ENCODE results near the gene GABRB1.
"Not testable (repeated sequence)": the region's sequence is repeated elsewhere in the genome, so short reads cannot be mapped to it uniquely, and the experiment has no call there.

The GABRB1 gene

DNA sequence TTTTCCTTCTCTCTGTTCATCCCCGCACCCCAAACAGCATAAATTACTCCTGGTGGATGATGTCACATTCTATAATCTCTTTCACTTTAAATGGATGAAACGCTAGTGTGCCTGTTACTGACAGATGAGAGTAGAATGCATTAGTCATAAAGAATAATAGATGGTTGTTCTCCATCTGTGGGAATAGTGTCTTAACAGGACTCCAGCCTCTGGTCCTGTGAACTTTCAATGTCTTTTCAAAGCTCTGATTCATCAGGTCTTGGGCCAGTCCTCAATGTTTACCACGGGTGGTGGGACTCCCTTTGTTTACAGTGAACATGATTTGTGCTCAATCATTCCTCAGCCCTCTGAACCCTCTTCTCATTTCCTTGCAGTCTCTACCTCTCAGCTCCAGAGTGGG lies 182.6 kb downstream of the GABRB1 start:
- no peak for DNase-seq

DNA sequence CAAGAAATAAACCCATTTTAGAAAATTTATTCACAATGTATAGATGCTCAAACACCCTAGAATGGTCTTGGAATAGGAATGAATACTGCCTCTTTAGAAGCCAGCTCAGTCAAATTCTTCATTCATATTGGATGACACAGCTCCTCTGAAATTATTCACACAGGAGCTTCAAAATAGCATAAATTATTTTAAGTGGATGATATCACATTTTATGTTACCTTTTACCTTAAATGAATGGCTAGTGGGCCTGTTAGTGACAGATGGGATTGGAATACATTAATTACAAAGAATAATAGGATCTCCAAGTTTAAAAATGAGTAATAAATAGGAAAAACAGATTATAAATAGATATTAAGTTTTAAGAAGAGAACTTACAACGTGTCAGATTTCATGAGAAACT lies 184.4 kb downstream of the GABRB1 start:
- DNase-seq, result no peak

DNA sequence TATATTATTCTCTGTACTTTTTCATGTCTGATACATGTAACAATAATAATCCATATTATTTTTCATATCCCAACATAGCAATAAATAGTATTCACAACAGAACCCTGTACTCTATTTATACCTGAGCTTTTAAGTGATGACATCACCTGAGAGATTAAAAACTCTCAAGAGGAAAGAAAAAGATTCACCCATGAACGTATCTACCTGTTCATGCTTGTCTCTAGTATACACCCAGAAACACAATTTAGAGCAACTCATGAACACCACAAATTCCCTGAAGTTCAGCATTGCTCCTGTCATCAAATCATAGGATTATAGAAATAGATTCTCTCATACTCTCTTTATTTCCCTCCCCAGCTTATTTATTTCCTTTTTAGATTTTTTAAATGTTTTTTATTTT lies 185.9 kb downstream of the GABRB1 start:
- DNase-seq, result no peak

DNA sequence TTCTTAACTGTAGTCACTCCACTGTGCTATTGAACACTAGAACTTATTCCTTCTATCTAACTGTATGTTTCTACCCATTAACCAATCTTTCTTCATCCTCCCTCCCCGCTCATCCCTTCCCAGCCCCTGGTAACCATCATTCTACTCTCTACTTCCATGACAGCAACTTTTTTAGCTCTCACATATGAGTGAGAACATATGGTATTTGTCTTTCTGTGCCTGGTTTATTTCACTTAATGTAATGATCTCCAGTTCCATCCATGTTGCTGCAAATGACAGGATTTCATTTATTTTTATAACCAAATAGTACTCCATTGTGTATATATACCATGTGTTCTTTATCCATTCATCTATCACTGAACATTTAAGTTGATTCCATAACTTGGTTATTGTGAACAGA lies 186.5 kb downstream of the GABRB1 start:
- no peak for DNase-seq

DNA sequence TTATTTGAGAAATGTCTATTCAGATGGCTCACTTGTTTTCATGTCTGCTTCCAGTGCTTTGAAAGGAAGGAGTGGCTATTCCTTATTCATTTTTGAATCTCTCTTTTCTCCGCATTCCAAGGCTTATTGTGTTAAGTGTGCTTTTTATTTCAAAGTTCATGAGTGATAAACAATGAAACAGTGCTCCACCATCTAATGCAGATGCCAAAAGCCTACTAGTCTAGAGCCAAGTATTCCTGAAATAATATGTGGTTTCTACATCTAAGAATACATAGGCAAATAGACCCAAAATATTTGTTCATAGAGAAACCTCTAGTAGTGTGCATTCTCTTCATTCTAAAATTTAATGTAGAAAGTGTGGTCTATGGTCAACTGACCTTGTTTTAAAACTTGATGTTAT lies 187.3 kb downstream of the GABRB1 start:
- no peak for DNase-seq

DNA sequence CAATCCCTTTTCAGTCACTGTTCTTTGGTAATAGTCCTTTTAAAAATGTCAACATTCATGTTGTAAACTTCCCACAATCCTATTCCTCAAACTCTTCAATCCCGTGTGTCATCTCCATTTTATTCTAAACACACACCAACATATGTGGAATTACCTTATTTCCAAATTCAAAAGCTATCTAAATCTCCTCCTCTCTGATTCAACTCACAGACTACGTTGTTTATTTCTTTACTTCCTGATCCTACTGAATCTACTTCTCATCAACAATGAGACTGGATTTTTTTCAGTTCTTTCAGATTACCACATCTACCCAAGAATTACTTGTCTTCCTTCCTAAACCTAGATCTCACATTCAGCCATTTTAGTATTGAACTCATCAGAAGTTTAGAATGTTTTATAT lies 188.2 kb downstream of the GABRB1 start:
- no peak for DNase-seq

DNA sequence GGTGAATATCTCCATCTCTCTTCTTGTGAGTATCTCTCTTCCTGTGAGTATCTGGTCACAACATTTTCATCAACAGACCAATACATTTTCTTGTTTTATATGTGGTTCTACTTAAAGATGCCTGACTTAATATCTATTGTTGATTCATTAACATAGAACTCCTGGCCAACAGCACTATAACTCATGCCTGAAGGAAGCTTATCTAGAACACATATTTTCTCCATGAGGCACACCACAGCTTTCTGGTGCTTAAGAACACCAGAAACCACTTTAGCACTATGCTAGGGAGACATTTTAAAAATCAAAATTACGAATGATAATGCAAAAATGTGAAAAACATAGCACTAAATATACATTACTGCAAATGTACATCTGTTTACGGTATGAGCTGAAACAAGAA lies 190.4 kb downstream of the GABRB1 start:
- DNase-seq, result no peak

DNA sequence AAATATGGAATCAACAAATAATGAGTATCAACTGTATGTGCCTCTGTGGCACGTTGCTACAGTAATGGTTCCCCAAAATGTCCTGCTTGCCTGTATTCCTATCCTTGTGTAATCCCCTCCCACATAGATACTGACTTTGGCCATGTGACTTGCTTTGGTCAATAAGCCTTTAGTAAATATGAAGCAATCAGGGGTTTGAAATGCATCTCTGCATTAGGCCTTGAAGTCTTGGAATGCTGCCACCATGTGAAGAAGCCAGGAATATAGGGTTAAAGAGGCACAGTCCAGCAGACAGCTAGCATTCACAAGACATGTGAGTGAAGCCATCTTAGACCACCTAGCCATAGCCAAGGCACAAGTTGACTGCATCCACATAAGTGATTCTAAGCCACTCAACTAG lies 190.9 kb downstream of the GABRB1 start:
- DNase-seq, result no peak

DNA sequence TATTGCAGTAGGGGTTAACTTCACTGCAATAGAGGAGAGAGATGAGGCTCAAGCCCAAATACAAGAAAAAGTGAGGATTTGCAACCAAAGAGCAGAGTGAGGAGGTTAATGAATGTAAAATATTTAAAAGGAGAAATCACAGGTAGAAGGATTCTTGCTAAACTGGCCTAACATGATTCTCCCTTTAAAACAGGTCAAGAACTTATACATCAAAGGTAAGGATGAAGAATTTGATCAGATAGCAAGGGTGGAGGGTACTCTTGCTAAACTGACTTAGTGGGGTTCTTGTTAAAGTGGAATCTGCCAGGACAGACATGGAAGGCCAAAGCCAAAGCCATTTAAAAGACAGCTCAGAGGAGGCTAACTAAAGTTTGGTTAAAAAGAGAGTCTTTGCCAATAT lies 193.0 kb downstream of the GABRB1 start:
- DNase-seq, result no peak

DNA sequence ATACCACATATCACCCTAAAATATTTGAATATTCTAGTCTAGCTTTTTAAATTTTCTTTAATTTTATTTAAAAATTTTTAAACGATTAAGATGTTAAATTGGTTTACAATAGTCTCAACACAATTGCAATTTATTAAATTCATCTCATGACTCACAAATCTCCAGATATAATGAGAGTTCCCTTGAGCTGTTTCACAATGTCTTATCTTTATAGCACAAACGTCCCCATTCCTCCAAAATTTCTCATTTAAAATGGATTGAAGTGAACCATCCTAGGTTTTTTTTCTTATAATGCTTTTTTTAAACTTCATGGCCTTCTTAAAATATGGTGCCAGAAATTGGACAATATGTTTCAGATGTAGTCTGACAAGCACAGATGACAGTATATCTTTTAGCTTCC lies 204.4 kb downstream of the GABRB1 start:
- no peak for DNase-seq

DNA sequence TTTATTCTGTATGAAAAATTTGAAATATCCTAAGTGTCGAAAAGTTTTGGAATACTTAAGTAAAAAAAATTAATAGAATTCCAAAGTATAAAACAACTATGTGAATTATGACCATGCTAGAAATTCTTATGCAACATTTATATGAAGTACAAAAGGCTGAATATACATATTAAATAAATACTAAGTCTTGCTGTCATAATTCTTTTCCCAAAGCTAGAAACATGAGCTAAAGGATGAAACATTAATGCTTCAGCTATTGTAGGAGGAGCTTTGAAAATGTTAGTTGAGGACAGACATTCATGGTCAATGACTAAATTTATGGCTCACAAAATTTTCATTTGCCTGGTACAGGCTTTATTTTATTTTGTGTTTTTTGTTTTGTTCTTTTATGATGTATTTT lies 207.3 kb downstream of the GABRB1 start:
- no peak for DNase-seq

DNA sequence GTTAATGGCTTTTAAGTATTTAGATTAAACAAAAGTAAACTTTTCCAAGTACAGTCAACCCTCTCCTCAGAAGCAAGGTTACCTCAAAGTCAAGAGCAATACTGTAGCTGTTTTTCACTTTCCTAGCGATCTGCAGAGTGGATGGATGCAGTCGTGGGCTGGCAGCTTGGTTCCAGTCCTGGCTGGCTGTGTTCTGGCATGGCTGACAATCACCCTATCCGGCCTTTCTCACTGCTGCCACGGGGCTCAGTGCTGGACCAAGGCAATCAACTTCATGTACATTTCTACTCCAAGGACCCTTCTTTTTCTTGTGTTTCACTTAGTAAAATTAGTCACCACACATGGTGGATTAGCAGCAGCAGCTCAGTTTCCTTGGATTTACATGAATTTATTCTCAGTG lies 208.3 kb downstream of the GABRB1 start:
- DNase-seq, result no peak

DNA sequence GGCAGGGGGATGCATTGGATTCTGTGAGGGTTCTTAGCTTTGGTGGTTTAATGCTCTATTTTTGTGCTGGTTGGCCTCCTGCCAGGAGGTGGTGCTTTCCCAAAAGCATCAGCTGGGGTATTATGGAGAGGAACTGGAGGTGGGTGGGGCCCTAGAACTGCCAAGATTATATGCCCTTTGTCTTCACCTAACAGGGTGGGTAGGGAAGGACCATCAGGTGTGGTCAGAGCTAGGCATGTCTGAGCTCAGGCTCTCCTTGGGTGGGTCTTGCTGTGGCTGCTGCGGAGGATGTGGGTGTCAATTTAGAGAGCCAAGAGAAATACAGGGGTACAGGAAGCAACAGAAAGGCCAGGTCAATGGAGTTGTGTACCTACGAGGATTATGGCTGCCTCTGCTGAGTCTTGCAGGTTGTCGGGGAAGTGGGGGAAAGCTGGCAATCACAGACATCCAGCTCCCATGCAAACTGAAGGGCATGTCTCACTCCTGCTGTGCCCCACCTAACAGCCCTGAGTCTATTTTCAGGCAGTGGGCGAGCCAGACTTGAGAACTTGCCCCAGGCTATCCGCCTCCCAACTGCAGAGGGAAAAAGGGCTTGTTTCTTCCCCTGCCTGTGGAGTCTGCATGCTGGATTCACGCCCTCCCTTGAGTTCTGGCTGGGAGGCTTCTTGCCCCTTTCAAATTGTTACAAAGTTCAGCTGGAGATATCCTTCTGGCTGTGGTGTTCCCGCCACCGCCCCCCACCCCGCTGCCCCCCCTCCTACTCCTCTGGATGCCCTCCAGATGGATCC lies 220.2 kb downstream of the GABRB1 start:
- no peak for DNase-seq

DNA sequence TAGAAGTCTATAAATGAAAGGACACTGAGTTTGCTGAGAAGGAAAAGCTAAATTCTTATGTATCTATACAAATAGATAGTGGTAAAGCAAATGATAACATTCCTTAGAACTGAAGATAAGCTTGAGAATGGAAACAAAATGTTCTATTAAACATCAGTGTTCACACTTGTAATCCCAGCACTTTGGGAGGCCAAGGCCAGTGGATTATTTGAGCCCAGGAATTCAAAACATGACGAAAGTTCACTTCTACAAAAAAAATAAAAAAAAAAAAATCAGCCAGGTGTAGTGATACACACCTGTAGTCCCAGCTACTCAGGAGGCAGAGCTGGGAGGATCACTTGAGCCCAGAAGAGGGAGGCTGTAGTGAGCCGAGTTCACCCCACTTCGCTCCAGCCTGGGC lies 232.4 kb downstream of the GABRB1 start:
- DNase-seq, result no peak

DNA sequence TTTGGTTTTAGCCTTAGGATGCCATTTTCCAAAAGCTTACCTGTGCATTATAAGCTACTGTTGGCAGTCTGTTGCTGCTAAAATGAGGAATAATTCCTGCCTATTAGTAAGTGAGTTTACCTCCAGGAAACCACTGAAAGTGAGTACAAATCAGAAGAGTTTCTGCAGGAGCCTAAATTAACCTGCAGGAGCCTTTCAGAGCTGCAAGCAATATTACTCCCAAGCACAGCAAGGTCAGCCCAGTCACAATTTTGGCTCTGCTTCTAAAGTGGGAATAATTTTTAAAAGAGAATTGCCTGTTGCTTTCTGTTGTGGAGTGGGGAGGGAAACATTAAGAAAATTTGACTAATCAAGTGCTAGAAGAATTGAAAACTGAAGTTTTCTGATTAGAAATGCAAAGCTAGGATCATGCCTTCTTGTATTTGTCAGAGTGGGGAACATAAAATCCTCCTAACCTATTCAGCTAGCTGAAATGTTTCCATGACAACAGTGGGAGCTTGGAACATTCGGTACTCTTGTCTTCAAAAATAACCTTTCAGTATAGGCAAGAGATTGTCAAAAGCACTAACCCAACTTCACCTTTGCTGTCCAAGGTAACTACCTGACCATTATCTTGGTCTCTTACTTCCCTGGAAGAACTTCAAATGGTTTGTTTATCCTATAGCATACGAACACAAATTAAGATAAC lies 239.0 kb downstream of the GABRB1 start:
- DNase-seq, result no peak

DNA sequence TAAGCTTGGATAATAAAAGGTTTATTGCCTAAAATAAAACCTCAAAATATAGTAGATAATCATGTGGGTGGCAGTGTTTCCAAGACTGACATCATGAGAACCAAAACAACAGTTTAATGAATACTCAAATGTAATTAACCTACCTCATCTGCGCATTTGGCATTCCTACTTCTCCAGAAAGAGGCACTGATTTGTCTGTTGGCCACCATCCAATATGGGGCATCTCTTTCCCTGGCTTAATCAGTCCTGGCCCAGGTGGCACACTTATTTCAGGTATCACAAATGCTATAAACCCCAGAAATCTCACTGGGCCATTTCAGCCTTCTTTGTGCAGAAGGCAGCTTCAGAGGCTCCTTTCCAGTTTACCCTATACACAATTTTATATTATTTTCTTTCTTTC lies 239.9 kb downstream of the GABRB1 start:
- no peak for DNase-seq

DNA sequence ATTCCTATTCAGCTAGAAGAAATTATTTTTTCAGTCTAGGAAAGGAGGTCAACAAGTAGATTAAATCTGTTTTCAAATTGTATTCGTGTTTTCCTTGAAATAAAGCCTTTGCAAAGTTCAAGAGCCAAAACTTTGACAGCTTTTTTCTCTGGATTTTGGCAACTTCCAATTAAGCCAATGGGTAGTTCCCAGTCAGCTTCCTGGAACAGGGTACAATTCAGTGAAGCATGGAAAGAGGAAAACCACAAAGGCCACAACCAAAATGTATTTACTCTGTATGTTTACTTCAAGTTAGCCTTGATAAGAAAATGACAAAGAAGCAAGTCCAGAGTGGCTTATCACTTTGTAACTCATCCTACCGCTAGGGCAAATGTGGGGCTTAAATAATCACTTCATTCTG lies 243.5 kb downstream of the GABRB1 start:
- no peak for DNase-seq

DNA sequence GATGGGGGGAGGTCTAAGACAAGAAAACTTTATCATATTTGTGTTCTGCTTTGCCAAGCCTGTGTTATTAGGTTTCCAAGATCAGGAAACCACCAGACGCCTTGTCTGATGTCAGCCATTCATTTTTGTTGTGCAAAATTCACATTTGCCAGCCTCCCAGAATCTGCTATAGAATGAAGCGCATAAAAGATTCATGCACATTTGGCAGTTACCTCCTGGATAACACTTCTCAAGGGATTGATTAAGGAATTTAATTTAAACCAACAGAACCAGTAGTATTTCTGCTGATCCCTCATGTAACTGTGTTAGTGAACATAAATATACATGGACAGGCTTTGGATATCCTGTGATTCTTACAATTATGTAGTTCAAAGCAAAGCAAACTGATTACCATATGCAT lies 244.2 kb downstream of the GABRB1 start:
- no peak for DNase-seq

DNA sequence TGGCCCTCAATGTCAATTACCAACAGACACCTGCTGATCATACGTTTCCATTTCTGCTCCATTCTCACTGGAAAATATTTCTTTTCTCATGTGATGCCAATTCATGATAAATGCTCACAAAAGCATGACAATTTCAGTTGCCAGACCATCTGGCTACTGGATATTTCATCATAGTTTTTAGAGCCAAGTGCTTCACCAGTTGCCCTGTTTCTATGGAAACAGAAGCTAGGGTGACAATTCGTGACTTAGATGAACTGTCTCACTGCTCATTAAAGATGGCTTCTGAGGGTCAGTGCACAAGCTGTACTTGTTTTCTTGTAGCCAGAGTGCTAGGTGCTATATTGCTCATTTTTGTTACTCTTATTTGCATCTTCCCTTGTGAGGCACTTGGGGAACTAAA lies 247.3 kb downstream of the GABRB1 start:
- no peak for DNase-seq

DNA sequence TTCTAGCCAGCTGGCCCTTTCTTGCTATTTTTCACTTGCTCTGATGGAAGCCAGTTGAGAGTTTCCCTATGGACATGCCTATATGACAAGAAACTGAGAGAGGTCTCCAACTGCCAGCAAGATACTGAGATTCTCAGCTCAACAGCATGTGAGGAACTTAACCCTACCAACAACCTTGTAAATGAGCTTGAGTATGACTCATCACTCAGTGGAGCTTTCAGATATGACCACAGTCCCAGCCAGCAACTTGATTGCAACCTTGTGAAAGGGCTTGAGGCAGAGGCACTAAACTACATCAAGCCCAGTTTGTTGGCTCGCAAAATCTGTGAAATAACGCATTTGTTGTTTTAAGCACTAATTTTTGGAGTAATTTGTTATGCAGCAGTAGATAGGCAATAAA lies 256.4 kb downstream of the GABRB1 start:
- no peak for DNase-seq

DNA sequence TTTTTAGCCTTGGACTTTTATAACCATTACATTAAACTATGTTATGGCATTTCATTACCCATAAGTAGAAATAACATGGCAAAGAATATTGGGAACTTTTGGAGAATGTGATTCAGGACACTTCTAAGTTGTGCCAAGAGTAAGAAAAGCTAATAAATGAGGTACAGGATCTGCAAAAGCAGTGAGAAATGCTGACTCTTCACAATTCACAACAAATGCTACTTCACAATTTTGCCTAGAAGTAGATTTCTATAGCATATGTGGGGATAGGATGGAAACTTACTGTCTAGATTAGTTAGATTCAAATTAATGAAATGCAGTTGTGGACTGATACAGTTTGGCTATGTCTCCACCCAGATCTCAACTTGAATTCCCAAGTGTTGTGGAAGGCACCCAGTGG lies 258.4 kb downstream of the GABRB1 start:
- DNase-seq, result no peak

DNA sequence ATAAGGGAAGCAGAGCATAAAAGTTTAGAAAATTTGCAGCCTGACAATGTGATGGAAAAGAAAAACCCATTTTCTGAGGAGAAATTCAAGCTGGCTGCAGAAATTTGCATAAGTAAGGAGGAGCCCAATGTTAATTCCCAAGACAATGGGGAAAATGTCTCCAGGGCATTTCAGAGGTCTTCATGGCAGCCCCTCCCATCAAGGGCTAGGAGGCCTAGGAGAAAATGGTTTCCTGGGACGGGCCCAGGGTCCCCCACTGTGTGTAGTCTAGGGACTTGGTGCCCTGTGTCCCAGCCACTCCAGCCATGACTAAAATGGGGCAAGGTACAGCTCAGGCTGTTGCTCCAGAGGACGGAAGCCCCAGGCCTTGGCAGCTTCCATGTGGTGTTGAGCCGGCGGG lies 259.5 kb downstream of the GABRB1 start:
- not testable (repeated sequence) for DNase-seq

DNA sequence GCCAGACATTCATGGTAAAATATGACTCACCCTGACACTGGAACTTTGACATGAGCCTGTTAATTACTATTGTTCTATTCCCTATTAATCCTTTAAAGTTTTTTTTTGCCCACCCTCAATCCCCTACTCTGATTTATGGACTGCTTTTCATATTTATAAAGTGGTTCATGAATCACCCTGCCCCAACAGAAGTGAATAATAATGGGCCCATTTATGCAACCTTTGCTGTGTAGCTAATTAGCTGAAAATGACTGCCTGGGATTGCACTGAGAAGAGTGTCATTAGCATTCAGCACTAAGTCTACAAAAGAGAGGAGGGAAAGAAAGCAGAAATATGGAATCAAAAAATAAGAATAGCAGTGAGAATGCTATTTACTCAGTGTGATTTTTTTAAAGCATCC lies 277.8 kb downstream of the GABRB1 start:
- no peak for DNase-seq

DNA sequence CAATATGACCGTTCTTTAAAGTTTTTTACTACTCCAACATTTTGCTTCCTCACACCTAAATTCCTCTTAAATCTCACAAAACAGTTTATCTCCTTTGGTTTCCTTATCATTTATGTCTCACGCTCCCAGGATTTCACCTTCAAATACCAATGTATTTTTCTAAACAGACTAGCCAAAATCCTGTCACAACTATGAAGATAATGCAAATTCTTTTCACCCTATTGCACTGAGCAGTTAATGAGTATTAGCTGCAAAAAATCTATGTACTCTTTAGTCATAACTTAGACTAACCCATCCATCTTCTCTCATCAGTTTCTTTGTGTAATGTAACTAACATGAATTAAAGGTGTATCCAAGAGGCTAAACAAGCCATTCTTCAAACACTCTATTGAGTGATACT lies 280.8 kb downstream of the GABRB1 start:
- no peak for DNase-seq

DNA sequence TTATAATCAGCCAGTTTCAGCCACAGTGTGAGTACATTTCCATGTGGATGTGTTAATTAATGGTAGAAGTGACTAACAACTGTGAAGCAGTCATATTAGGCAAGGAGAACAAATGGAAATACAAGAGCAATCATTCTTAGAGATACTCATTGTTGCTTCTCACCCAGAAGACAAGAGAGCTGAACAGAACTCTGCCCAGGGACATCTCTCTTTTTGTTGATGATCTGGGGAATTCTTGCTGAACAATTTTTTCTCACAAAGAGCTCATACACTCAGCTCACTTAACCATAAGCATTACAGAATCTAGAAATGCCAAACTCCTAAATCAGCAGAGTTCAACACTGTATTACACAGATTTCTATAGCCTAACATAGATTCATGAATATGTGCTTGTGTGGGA lies 282.0 kb downstream of the GABRB1 start:
- DNase-seq, result no peak

All from effector CD4-positive, alpha-beta T cell (primary cell).